ENCODE results near the gene CEP78.
"Not testable (repeated sequence)": the region's sequence is repeated elsewhere in the genome, so short reads cannot be mapped to it uniquely, and the experiment has no call there.

The CEP78 gene

DNA sequence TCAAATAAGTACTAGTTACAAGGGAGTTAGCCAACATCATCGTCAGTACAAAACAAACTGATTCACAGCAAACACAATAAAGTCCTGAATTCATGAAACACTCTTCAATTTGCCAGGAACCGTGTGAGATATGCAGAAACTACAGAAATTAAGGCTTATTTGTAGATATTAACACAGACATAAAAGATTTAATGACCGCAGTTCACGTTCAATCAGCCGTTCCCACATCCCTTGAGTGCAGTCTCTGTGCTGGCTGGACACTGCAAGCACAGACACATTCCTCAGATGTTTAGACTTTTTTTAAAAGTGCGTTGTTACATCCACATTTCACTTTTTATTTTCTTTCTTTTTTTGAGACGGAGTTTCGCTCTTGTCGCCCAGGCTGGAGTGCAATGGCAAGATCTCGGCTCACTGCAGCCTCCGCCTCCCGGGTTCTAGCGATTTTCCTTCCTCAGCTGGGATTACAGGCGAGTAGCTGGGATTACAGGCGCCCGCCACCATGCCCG, 566 bp upstream of the CEP78 start:
- no peak for DNase-seq

GRCh38 chr9:78236551-78236910, 656 bp downstream of the CEP78 start:
- DNase-seq: no peak

GRCh38 chr9:78238046-78239038, 2.5 kb downstream of the CEP78 start:
- no peak for DNase-seq

GRCh38 chr9:78239506-78239905, 3.6 kb downstream of the CEP78 start:
- DNase-seq: no peak

GRCh38 chr9:78242041-78242440, 6.2 kb downstream of the CEP78 start:
- DNase-seq: no peak

- DNase-seq: no peak
These were observed 7.3 kb downstream of the CEP78 start for GRCh38 chr9:78243130-78243529.

DNA sequence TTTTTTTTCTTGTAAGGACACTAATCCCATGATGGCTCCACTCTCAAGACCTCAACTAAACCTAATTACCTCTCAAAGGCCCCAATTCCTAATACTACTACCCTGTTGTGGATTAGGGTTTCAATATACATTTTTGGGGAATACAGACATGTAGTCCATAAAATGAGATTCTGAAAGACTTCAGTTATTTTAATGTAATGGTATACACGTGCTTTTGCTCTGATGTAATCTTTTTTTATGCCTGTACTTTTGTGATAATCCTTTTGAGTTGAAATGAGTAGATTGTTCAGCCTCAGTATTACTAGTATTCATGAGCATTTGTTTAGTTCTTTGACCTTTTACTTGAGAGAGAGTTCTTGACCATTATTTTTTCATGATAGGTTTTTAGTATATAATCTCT, 9.5 kb downstream of the CEP78 start:
- DNase-seq: no peak

DNA sequence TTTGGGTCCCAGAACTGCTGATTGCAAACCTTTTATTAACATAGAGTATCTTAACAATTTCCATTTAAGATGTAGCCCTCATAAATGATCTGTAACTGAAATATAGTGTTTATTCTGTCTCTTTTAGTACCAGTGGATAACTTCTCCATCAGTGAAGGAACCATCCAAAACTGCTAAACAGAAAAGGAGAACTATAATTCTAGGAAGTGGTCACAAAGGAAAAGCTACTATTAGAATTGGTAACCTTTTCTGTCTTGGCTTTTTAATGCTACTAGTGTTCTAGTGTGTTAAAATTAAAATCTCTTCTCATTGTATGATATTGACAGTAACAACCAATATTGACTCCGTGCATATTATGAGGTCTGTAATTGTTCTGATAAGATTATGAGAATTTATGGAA, 12.8 kb downstream of the CEP78 start:
- DNase-seq: no peak

- no peak for DNase-seq
These were observed 13.7 kb downstream of the CEP78 start for GRCh38 chr9:78249542-78249941.

DNA sequence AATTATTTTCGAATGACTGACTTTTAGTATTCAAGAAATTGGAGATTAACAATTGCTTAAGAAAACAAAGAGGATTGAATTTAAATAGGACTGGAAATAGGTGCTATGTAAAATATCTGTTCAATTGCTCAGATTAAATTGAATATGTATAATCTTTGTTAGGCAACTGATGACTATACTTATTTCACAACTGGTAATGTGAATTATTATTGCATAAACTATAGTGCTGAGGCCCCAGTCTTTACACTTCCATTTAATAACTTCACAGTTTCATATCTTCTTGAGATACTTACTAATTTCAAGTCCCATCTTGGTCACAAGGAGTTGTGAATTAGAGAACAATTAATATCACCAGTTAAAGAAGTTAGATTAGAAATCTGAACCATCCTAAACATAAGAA, 16.7 kb downstream of the CEP78 start:
- no peak for DNase-seq

DNA sequence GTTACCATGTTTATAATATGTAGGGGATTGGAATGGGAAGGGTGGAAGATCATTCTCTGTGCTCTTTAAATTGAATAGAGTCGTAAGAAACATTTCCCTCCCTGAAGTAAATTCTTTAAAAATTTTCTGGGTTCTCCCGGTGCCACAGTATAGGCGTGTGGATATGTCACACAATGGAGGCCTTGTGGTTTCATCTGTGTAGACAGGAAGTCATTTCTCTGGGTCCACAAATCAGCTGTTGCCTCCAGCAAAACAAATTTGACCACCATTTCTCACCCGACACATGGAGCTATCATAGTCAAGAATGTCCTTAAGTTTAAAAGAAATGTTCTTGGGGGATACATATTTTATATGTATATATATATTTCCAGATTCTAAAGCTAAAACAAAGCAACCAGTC, 17.4 kb downstream of the CEP78 start:
- no peak for DNase-seq

DNA sequence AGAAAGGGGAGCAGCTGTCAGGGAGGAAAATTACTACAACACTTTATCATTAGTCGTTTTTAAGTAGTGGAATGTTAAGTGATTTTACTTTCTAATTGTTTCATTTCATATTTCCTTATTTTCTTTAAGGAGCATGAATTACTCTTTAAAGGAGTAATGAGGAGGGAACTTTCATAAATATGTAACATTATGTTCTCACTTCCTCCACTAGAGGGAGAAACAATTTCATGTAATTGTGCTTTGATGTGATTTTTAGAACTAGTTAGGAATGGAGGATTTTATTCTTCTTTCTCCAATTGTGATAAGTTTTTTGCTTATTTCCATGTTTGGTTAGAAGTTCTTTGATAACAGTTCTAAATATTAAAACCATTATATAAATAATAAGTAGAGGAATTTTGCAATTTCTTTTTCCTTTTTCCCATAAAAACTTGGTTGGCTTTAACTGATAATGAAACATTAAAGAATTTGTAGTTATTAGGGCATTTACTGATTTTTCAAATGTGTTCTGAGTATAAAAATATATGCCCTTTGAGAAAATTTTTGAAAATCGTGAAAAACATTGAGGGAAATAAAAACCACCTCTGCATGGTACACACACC, 25.6 kb downstream of the CEP78 start:
- no peak for DNase-seq

- DNase-seq: no peak
These were observed 26.8 kb downstream of the CEP78 start for GRCh38 chr9:78262655-78263054.

GRCh38 chr9:78267889-78268288, 32.0 kb downstream of the CEP78 start:
- no peak for DNase-seq

DNA sequence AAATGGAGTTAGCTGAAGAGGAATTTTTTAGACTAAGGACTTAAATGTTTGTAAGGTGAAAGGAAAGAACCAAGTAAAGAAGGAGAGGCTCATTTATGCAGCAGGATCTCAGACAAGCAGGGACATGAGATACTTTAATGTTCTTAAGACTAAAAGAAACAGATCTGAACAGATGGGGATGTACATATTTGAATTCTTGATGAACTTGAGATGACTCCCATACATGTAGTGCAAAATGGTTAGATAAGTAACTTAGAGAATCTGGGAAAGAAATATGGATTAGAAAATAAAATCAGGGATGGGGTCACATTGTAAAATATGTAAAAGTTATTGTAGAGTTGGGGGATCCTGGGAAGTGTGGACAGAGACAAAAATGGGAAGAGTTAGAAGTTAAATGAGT, 33.9 kb downstream of the CEP78 start:
- no peak for DNase-seq

DNA sequence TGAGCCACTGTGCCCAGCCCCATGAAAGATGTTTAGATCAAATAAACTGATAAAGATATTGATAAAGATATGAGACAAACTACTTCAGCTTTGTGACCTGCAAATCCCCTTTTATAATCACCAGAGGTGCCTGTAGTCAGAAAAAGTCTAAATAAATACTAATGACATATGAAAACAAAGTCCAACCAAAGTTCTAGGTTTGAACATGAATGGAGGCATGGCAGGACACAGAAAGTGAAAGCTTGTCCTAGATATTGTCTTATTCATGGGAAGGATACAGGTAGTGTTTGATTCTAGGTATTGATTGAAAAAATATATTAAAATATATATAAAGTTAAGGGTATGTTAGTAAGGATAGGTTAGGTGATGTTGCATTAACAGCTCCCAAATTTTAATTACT, 36.4 kb downstream of the CEP78 start:
- DNase-seq: no peak

GRCh38 chr9:78273761-78274160, 37.9 kb downstream of the CEP78 start:
- no peak for DNase-seq

- DNase-seq: no peak
These were observed 42.4 kb downstream of the CEP78 start for GRCh38 chr9:78278177-78278777.

- no peak for DNase-seq
These were observed 42.9 kb downstream of the CEP78 start for GRCh38 chr9:78278801-78279200.

- DNase-seq: no peak
These were observed 45.2 kb downstream of the CEP78 start for GRCh38 chr9:78280982-78281668.

DNA sequence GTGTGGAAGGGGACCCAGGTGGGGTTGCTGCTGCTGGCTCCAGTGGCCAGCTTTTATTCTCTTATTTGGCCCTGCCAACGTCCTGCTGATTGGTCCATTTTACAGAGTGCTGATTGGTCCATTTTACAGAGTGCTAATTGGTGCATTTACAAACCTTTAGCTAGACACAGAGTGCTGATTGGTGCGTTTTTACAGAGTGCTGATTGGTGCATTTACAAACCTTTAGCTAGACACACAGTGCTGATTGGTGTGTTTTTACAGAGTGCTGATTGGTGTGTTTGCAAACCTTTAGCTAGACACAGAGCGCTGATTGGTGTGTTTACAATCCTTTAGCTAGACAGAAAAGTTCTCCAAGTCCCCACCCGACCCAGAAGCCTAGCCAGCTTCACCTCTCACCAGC, 48.3 kb downstream of the CEP78 start:
- not testable (repeated sequence) for DNase-seq

DNA sequence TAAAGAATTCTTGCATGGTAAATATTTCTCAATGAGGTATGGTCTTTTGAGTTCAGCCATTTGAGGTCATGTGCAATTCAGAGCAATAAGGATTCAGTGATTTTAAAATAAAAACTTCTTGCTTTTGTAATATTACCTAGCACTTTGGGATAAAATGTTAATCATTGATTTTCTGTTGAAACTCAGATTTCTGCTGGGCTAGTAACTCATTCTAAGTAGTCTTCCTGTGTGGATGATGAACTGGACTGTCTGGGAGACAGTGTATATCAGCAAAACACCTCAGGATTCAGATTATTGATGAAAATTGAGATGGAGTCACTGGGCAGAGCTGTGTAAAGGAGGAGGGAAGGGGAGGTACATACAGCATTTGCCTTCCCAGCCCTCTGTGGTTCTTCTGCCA, 50.2 kb downstream of the CEP78 start:
- DNase-seq: no peak

DNA sequence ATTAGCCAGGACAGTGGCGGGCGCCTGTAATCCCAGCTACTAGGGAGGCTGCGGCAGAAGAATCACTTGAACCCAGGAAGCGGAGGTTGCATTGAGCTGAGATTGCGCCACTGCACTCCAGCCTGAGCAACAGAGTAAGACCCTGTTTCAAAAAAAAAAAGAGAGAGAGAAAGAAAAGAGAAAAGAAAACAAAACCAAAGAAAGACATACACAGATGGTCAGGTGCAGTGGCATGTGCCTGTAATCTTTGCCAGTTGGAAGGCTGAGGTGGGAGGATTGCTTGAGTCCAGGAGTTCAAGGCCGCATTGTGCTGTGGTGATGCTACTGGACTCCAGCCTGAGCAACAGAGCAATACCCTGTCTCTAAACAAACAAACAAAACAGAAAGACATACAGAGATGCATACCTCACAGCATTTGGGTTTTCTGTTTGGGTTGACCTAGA, 51.1 kb downstream of the CEP78 start:
- no peak for DNase-seq
